ENCODE measurements around the gene ELOVL3. TPM values are rescaled to one million over a fixed set of nuclear protein-coding genes. Genes with fewer than 3 reads are reported as not detected.

Gene ELOVL3
- total RNA-seq = 10 to 100 TPM in 1 of 9 donors, 1 to 10 TPM in 2, under 1 TPM in 5, not detected in 1; 0.35 to 26.3 (median 0.72) TPM
- polyA plus RNA-seq = 1 to 10 TPM in 2 of 3 donors, not detected in 1; 1.1 to 2.4 TPM
- long read RNA-seq, donor 1, transcript ELOVL3-201 (4 exons, 1,371 nt) = major isoform, 12 of 12 reads
- long read RNA-seq, donor 1, partial matches to known transcripts = 0 of 12 reads
- long read RNA-seq, donor 1, other reads (novel, unspliced or antisense) = 0 of 12 reads
- long read RNA-seq, donor 2, partial matches to known transcripts = 0 of 3 reads
- long read RNA-seq, donor 2, other reads (novel, unspliced or antisense) = 0 of 3 reads
- long read RNA-seq, donor 3, transcript ELOVL3-201 (4 exons, 1,371 nt) = major isoform, 5 of 5 reads
- long read RNA-seq, donor 3, partial matches to known transcripts = 0 of 5 reads
- long read RNA-seq, donor 3, other reads (novel, unspliced or antisense) = 0 of 5 reads
- long read RNA-seq, donor 4, partial matches to known transcripts = 0 of 1 reads
- long read RNA-seq, donor 4, other reads (novel, unspliced or antisense) = 0 of 1 reads
- long read RNA-seq, donor 5 = 0 reads
- long read RNA-seq, donor 6 = 0 reads
- long read RNA-seq, donor 7, partial matches to known transcripts = 6 of 10 reads
- long read RNA-seq, donor 7, other reads (novel, unspliced or antisense) = 0 of 10 reads
- long read RNA-seq, donor 8, transcript ELOVL3-201 (4 exons, 1,371 nt) = major isoform, 7 of 7 reads
- long read RNA-seq, donor 8, partial matches to known transcripts = 0 of 7 reads
- long read RNA-seq, donor 8, other reads (novel, unspliced or antisense) = 0 of 7 reads
- long read RNA-seq, donor 9, transcript ELOVL3-201 (4 exons, 1,371 nt) = major isoform, 7 of 7 reads
- long read RNA-seq, donor 9, partial matches to known transcripts = 0 of 7 reads
- long read RNA-seq, donor 9, other reads (novel, unspliced or antisense) = 0 of 7 reads
- long read RNA-seq, donor 10, partial matches to known transcripts = 0 of 3 reads
- long read RNA-seq, donor 10, other reads (novel, unspliced or antisense) = 0 of 3 reads

GRCh38 chr10:102225646-102226541, at the start of gene ELOVL3:
TSS of gene ELOVL3 (plus strand) at chr10:102226299. CDS start at chr10:102226549, 250 bp downstream.
- H3K36me3 ChIP-seq (replicated peaks in 1 of 2) = no peaks in the 10 kb centered on the region
- TF ChIP-seq CTCF (IDR thresholded peaks at IDR 0.05) = peak in 4 of 6 experiments; percentile 10 to 36 (median 22)
- peak in 1 of 2 donors; percentile 41 for TF ChIP-seq POLR2A (IDR thresholded peaks at IDR 0.05)
- peak; percentile 93 to 98 (median 96) for DNase-seq
- H3K4me3 ChIP-seq = peak within 1 kb of the TSS in 1 of 4 donors; percentile 47
- H3K27me3 ChIP-seq = peaks cover 3% of the 10 kb centered on the region
- H3K27ac ChIP-seq = peak within 1 kb of the TSS in 4 of 5 donors; percentile 41 to 81 (median 64)
- intact Hi-C loops (cut with DNase I) = no loop called here
- H3K4me1 ChIP-seq (replicated peaks in 1 of 2) = peaks cover 15 to 17% of the 10 kb centered on the region in 2 donors
- no peaks in the 10 kb centered on the region for H3K9me3 ChIP-seq (replicated peaks in 1 of 3)
- 2 to 4% (median 3%) methylated on average over 20 to 47 of the region's 47 CpGs; no CpG with 5 or more reads in 1 of the 4 donors for WGBS, 4 donors

- no peak overlapping the region for H3K4me3 ChIP-seq
- TF ChIP-seq CTCF (IDR thresholded peaks at IDR 0.05) (no peak), POLR2A (IDR thresholded peaks at IDR 0.05) (no peak)
- H3K27ac ChIP-seq = no peak overlapping the region
- WGBS, 4 donors = 75 to 88% (median 80%) methylated on average over 2 of the region's 2 CpGs
- no peak for DNase-seq
- H3K27me3 ChIP-seq = no peaks in the 10 kb centered on the region
- intact Hi-C loops (cut with DNase I) = no loop called here
- no peaks in the 10 kb centered on the region for H3K9me3 ChIP-seq (replicated peaks in 1 of 3)
- H3K4me1 ChIP-seq (replicated peaks in 1 of 2) = no peaks in the 10 kb centered on the region
- H3K36me3 ChIP-seq (replicated peaks in 1 of 2) = no peaks in the 10 kb centered on the region
Observed at GRCh38 chr10:102184606-102185005, 41.5 kb upstream of the ELOVL3 start.

- H3K4me3 ChIP-seq = no peak overlapping the region
- H3K9me3 ChIP-seq (replicated peaks in 1 of 3) = no peaks in the 10 kb centered on the region
- H3K4me1 ChIP-seq (replicated peaks in 1 of 2) = no peaks in the 10 kb centered on the region
- DNase-seq = no peak
- no peaks in the 10 kb centered on the region for H3K36me3 ChIP-seq (replicated peaks in 1 of 2)
- intact Hi-C loops (cut with DNase I) = no loop called here
- WGBS, 4 donors = 67 to 81% (median 68%) methylated on average over 2 of the region's 2 CpGs
- no peak overlapping the region for H3K27ac ChIP-seq
- H3K27me3 ChIP-seq = no peaks in the 10 kb centered on the region
- TF ChIP-seq POLR2A (IDR thresholded peaks at IDR 0.05) (no peak), CTCF (IDR thresholded peaks at IDR 0.05) (no peak)
Observed at GRCh38 chr10:102185272-102185671, 40.8 kb upstream of the ELOVL3 start.

Data from adrenal gland (tissue), 19 donors.